ENCODE measurements around the gene HSPA12B.

DNA sequence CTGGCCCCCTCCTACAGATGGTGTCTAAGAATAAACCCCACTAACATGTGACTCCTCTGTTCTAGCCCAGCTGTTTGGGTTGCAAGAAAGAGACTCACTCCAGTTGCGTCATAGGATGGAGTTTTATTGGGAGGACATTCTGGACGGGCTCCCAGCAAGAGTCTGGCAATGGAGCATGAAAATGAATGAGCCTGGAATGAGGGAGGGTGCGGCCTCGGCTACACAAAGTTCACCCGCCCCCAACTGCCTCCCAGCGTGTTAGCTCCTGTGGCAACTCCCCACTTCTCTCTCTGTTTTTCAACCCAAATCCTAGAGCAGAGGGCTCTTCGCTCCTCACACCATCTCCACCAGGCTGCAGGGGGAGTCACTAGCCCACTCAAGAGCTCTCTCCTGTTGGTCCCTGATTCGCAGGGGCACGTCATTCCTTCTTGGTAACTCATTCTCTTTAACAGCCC is 45.6 kb upstream of the HSPA12B start:
- TF ChIP-seq, protein P1, sequence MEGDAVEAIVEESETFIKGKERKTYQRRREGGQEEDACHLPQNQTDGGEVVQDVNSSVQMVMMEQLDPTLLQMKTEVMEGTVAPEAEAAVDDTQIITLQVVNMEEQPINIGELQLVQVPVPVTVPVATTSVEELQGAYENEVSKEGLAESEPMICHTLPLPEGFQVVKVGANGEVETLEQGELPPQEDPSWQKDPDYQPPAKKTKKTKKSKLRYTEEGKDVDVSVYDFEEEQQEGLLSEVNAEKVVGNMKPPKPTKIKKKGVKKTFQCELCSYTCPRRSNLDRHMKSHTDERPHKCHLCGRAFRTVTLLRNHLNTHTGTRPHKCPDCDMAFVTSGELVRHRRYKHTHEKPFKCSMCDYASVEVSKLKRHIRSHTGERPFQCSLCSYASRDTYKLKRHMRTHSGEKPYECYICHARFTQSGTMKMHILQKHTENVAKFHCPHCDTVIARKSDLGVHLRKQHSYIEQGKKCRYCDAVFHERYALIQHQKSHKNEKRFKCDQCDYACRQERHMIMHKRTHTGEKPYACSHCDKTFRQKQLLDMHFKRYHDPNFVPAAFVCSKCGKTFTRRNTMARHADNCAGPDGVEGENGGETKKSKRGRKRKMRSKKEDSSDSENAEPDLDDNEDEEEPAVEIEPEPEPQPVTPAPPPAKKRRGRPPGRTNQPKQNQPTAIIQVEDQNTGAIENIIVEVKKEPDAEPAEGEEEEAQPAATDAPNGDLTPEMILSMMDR (IDR thresholded peaks at IDR 0.05), result no peak
- no peak for TF ChIP-seq POLR2A (IDR thresholded peaks at IDR 0.05)

All from testis (tissue), 2 donors.